GM19193 (cell line): ENCODE measurements around the gene SPARC.

Source experiments
- POLR2A ChIP-seq: IDR thresholded peaks from 4 replicates; pipeline ENCODE4 v1.6.1; 2011; ENCODE audit not compliant: insufficient read depth, insufficient read length; ENCODE audit errors: extremely low read depth

Gene SPARC

DNA sequence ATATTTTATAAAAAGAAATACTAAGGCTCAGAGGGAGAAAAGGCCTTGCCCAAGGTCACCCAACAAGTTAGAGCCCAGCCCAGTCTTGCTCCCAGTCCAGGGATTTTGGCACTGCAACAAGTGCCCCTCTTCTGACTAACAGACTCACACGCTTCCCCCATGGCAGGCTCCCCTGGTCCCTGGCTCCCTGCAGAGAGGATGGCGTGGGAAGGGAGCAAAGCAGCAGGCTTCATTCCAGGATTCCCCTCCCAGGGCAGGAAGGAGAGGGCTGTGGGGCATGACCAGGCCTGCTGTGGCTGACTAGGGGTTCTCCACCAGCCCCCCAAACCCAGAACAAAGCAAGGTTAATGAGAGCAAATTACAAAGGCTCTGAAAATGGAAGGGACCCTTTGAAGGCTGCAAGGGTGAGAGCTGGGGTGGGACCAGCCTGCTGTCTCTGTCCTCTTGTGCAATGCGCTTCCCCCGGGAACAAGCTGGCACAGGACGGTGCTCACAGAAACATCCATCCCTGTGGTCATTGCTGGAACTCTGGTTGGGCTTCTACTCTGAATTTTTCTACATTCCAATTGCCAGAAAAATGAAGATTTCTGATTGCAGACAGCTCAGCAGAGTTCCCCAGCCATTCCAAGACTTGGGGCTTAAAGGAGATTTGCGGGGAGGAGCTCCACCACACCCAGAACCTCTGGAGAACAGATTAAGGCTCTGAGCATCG, 58.4 kb downstream of the SPARC start:
- no peak for TF ChIP-seq POLR2A

DNA sequence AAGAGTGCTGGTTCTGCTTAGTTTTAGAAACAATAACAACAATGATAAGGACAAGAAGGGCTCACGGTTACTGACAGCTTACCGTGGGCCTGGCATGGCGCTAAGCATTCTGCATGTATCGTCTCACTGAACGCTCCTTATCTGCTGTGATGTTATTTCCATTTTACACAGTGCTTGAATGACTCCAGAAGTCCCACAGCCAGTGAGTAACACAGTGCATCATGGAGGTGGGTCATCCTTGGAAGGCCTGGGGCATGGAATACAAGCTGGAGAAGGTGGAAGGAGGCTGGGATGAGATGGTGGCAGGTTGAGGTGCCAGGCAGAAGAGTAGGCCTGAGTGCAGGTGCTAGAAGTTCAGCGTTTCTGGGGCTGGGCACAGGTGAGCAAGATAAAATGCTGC, 59.1 kb downstream of the SPARC start:
- no peak for TF ChIP-seq POLR2A

DNA sequence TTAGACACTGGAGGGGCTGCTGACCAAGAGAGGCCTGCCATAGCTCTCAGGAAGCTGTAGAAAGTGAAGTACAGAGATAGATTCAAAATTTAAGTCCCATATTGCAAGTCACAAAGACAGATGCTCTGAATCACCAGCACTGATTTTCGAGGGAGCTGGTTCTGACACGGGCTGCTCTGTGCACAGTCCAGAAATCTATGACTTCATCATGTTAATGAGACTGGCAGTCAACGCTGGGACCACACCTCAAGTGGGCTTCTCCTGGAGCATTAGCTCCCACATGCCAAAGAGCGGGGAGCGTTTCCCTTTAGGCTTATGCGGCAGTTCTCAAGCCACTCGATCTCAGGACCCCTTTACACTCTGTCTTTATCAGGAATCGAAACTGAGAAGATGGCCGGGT, 61.4 kb downstream of the SPARC start:
- TF ChIP-seq POLR2A: no peak

DNA sequence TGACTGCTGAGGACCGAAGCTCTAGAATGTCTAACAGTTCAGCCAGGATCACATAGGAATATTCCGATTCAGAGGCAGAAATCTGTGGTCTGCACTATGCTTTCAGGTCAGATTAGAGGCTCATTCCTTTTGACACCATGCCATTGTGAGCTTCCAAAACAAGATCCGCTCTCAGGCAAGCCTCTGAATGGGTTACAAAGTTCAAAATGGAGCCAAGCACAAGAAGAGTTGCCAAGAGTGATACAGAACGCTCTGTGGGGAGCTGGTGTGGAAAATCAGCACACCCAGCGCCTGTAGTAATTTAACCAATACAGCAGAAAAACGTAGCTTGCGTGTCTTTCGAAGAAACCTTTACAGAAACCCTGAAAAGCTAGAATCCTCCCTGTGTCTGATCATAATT, 62.2 kb downstream of the SPARC start:
- TF ChIP-seq POLR2A: no peak

DNA sequence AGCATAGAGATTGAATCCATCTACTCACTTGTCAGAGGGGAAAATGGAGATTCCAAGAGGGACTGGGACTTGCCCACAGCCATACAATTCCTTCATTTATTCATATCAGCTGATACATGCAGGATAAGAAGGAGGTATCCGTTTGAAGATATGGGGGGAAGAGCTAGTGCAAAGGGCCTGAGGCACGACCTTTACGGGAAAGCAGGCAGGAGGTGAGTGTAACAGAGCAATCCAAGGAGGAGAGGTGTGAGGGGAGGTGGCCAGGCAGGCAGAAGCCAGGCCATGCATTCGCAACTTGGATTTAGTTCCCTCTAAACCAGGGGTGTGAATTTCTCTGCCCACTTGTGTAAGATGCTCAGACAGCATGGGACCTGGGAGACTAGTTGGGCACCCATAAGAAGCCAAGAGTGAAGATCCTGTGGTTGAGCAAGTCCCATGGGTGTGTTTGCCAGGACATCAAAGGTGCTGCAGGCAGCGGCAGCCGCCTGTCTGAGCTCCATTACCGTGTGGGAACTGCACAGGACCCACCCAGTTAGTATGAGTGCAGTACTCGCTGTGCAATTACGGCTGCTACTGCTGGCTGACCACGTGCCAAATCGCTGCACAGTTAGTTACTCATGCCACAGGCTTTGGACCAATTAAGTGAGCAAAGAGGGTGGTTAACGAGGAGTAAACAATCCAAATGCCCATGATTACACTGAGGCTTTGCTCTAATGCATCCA, 64.2 kb downstream of the SPARC start:
- no peak for TF ChIP-seq POLR2A

DNA sequence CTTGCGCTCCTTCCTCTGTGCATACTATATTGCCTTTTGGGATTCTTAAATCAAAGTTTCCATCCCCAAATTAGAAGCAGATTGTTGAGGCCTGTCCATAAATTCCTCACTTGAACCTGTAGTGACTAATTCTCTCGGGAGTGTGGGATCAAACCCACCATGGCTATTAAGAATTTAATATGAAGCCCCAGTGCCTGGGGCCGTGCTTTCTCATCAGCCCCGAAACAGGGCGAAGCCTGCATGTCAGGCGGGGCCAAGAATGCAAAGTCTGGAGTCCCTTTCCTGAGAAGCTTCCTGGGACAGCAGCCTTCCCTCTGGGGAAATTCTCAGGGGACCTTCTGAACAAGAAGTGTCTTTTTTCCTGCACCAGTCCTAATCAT, 66.3 kb downstream of the SPARC start:
- TF ChIP-seq POLR2A: no peak

DNA sequence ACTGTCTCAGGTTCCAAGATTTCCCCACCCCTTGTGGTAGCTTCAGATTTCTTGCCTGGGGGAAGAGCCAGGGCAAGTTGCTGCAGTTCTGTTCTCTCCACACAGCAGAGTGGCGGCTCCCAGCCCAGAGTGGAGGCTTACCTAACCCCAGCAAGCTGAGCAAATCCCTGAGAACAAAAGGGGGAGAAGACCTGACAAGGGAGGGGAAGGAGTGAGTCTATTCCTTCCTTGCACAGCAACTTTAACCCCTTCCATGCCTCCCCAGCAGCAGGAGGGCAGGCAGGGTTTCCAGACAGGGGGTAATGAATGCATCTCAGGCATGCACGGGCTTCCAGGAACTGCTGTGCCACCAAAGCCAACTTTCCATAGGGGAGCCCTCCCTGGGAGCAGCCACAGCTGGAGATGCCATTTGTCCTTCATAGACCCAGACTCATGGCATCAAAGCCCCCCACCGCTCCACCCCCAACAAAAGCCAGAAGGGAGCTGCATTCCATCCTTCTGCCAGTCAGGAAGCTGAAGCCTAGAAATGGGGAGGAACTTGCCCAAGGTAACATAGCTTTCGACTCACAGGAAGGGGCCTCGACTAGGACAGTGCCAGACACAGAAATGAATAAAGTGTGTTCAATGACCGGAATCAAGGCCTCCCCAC, 66.8 kb downstream of the SPARC start:
- TF ChIP-seq POLR2A: no peak

DNA sequence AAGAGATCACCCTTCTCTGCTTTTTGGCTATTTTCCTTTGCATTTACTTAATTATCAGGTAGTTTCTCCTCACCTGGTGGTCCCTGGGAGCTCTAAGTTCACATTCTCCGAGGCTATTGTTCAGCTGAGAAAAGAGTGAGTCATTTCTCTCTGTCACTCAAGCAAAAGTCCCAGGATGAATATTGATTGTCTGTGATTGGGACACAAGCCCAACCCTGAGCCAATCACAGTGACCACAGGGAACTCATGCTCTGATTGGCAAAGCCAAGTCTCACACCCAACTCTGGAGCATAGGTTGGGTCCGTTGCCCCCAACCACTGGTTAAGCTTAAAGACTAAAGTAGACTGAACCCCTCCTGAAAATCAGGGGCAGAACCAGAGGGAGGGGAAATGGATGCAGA, 67.8 kb downstream of the SPARC start:
- no peak for TF ChIP-seq POLR2A

DNA sequence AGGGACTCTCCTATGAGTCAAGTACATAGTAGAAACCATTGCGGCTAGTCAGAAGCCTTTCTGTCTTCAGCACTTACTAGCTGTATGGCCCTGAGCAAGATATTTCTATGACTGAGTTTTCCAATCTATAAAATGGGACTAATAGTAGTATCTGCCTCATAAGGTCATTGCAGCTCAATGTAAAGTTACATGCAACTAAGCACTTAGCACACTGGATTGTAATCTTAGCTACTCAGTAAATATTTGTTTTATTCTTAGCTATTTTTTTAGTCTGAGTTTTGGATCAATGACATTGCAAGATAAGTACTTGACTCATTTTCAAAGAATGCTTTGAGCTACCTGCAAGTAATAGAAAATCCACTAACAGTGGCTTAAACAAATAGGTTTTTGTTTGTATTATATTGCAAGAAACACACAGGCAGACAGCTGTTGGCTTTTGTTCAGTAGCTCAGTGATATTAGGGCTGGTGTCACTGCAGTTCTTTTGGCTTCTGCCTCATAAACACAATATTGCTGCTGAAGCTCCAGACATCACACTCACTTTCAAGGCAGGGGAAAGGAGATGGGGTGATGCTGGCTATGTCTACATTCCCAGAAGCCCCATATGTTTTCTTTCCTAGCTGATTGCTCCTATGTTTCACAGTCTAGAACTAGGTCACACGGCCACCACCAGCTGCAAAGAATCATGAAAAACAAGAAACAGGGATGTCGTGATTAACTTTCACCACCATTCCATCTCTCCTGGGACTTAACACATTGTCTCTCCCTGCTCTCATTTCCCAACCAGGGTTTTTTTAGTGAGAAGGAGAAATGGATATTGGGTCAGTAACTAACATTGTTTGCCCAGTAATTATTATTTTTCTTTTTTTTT, 68.6 kb downstream of the SPARC start:
- TF ChIP-seq POLR2A: no peak

DNA sequence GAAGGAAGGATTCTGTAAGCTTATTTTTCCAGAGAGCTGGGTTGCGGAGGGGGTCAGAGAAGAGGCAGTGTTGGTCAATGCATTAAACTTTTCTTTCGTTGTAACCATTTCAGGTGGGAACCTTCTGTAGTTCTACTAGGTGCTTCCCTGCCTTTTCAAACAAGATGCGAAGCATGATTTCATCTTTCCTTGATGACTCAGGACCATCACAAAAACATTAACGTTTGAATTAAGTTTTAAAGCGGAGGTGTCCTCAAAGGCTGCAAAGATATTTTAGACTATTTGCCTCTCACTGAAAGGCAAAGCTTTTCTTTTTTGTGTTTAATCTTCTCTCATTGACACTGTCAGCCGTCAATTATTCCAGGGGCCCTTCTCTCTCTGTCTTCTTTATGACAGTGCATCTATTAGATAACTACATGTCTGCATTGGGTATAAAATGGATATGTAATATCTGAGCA, 69.3 kb downstream of the SPARC start:
- TF ChIP-seq POLR2A: no peak

DNA sequence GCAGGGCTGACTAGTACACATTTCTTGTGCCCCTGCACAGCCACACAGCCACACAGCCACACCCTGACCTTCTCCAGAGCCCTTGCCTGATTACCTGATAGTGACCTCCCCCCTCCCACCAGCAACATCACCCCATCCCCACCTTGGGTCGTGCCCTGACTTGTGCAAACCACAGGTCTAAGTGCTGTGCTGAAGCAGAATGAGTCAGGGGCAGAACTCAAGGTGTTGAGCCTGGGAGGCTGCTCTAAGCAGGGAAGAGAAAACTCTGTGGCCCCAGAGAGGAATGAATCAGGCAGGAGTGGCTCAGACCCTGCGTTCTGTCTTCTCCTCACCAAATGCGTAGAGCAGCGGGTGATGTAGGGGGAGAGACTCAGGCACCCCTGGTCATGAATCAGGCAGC, 71.3 kb downstream of the SPARC start:
- no peak for TF ChIP-seq POLR2A

DNA sequence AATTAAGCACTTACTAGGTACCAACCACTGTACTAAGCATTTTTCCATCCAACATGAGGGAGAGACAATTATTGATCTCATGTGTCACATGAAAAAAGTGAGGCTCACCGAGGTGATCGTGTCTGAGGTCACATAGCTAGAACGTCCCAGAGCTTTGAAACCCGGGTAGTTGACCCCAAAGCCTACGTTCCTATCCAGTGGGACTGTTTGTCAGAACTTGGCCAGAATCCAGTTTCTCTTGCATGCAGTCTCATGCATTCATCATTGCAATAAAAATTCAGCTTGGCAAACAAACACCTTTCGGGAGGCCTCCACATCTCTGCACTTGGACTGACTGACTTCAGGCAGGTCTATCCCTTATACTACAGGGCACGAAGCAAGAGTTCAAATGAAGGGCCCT, 72.2 kb downstream of the SPARC start:
- TF ChIP-seq POLR2A: no peak

DNA sequence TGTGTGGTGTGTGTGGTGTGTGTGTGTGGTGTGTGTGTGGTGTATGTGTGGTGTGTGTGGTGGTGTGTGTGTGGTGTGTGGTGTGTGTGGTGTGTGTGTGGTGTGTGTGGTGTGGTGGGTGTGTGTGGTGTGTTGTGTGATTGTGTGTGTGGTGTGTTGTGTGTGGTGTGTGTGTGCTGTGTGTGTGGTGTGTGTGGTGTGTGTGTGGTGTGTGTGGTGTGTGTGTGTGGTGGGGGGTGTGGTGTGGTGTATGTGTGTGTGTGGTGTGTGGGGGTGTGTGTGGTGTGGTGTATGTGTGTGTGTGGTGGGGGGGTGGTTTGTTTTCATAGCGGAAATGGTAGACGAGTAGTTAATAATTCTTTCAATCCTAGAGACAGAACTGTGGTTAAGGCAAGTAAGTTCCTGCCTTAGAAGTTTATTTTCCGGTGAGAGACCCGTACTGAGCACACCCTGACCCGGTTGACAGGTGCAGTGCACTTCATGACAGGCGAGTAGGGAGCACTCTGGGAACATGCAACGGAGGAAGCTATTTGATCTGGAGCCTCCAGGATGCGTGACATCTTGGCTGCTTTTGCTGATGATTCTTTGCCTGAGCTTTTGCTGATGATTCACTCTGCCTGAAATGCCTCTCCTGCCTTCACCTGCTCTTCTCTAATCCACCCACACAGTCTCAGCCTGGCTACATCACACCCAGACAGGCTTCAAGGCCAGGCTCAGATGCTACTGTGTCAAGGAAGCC, 73.9 kb downstream of the SPARC start:
- TF ChIP-seq POLR2A: no peak

DNA sequence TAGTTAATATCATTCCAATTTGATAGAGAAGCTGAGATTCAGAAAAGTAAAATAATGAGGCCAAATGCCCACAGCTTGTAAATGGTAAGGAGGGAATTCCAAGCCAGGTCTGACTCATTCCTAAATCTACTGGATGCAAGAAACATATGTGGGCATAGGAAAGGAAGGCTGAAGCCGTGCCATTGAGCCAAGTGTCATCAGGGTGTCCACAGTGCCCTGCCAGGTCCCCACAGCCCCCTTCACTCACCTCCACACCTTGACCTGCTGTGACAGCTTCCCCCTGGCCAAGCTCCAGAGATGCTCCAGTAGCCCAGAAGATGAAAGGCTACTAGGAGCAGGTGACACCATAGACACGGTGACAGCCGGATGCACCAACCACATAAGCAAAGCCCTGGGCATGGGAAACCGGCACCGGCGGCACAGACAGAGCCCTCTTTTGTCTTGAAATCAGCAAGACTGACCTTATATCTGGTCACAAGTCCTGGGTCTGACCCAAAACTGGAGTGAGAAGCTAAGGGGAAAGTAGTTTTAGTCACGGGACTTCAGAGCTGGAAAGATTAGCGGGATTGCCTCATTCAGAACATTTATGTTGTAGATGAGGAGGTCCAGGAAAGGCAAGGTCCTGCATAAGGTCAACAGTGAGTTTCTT, 75.5 kb downstream of the SPARC start:
- no peak for TF ChIP-seq POLR2A
